ENCODE data around the gene GRM5. TPM values are rescaled to one million over a fixed set of nuclear protein-coding genes. Genes with fewer than 3 reads are reported as not detected.
"Not testable (repeated sequence)": the region's sequence is repeated elsewhere in the genome, so short reads cannot be mapped to it uniquely, and the experiment has no call there.

Gene GRM5
- total RNA-seq, 1 donor from 2014 or later = not detected

GRCh38 chr11:88886796-88887195 lies 179.0 kb downstream of the GRM5 start:
- intact Hi-C loops (cut with micrococcal nuclease) = no loop called here
- peak; percentile 8 for TF ChIP-seq CTCF (IDR thresholded peaks at IDR 0.05; ENCODE audit: borderline replicate concordance)
- H3K27ac ChIP-seq (replicated peaks) = no peak overlapping the region
- H3K4me1 ChIP-seq = no peaks in the 10 kb centered on the region
- H3K4me3 ChIP-seq = no peak overlapping the region
- H3K9me3 ChIP-seq (replicated peaks) = peaks cover 47% of the 10 kb centered on the region
- no peaks in the 10 kb centered on the region for H3K27me3 ChIP-seq (ENCODE audit: low read depth)
- no peaks in the 10 kb centered on the region for H3K36me3 ChIP-seq
- no peak for DNase-seq

- intact Hi-C loops (cut with micrococcal nuclease); H3K4me1 ChIP-seq; H3K4me3 ChIP-seq; H3K36me3 ChIP-seq; H3K27ac ChIP-seq (replicated peaks); DNase-seq; H3K27me3 ChIP-seq (ENCODE audit: low read depth): not testable (repeated sequence)
- H3K9me3 ChIP-seq (replicated peaks) = peaks cover 45% of the 10 kb centered on the region
Observed at GRCh38 chr11:88882800-88883199, 183.0 kb downstream of the GRM5 start.

GRCh38 chr11:88861618-88862017 lies 204.2 kb downstream of the GRM5 start:
- TF ChIP-seq CTCF (IDR thresholded peaks at IDR 0.05; ENCODE audit: borderline replicate concordance) = no peak
- intact Hi-C loops (cut with micrococcal nuclease) = no loop called here
- no peaks in the 10 kb centered on the region for H3K27me3 ChIP-seq (ENCODE audit: low read depth)
- no peak overlapping the region for H3K4me3 ChIP-seq
- no peaks in the 10 kb centered on the region for H3K9me3 ChIP-seq (replicated peaks)
- H3K27ac ChIP-seq (replicated peaks) = no peak overlapping the region
- no peaks in the 10 kb centered on the region for H3K4me1 ChIP-seq
- no peak for DNase-seq
- H3K36me3 ChIP-seq = no peaks in the 10 kb centered on the region

- DNase-seq; H3K9me3 ChIP-seq (replicated peaks); H3K36me3 ChIP-seq; H3K4me3 ChIP-seq; H3K27ac ChIP-seq (replicated peaks); H3K27me3 ChIP-seq (ENCODE audit: low read depth); intact Hi-C loops (cut with micrococcal nuclease); H3K4me1 ChIP-seq: not testable (repeated sequence)
Observed at GRCh38 chr11:88860431-88860830, 205.4 kb downstream of the GRM5 start.

- H3K4me1 ChIP-seq; H3K36me3 ChIP-seq; H3K27ac ChIP-seq (replicated peaks); intact Hi-C loops (cut with micrococcal nuclease); DNase-seq; H3K4me3 ChIP-seq; H3K27me3 ChIP-seq (ENCODE audit: low read depth); H3K9me3 ChIP-seq (replicated peaks): not testable (repeated sequence)
Observed at GRCh38 chr11:88853963-88854362, 211.8 kb downstream of the GRM5 start.

GRCh38 chr11:88851547-88851946 lies 214.2 kb downstream of the GRM5 start:
- H3K4me1 ChIP-seq; H3K36me3 ChIP-seq; DNase-seq; H3K27ac ChIP-seq (replicated peaks); H3K4me3 ChIP-seq; H3K9me3 ChIP-seq (replicated peaks); H3K27me3 ChIP-seq (ENCODE audit: low read depth); intact Hi-C loops (cut with micrococcal nuclease): not testable (repeated sequence)

- H3K27me3 ChIP-seq (ENCODE audit: low read depth); intact Hi-C loops (cut with micrococcal nuclease); H3K9me3 ChIP-seq (replicated peaks); H3K27ac ChIP-seq (replicated peaks); H3K4me1 ChIP-seq; H3K4me3 ChIP-seq; H3K36me3 ChIP-seq; DNase-seq: not testable (repeated sequence)
Observed at GRCh38 chr11:88849773-88850172, 216.0 kb downstream of the GRM5 start.

- H3K27me3 ChIP-seq (ENCODE audit: low read depth) = no peaks in the 10 kb centered on the region
- intact Hi-C loops (cut with micrococcal nuclease) = no loop called here
- no peak overlapping the region for H3K27ac ChIP-seq (replicated peaks)
- no peak for TF ChIP-seq CTCF (IDR thresholded peaks at IDR 0.05; ENCODE audit: borderline replicate concordance)
- H3K4me1 ChIP-seq = no peaks in the 10 kb centered on the region
- no peak overlapping the region for H3K4me3 ChIP-seq
- H3K9me3 ChIP-seq (replicated peaks) = no peaks in the 10 kb centered on the region
- H3K36me3 ChIP-seq = no peaks in the 10 kb centered on the region
- no peak for DNase-seq
Observed at GRCh38 chr11:88849368-88849767, 216.4 kb downstream of the GRM5 start.

GRCh38 chr11:88846266-88846665 lies 219.5 kb downstream of the GRM5 start:
- H3K27ac ChIP-seq (replicated peaks); intact Hi-C loops (cut with micrococcal nuclease); H3K9me3 ChIP-seq (replicated peaks); H3K4me3 ChIP-seq; DNase-seq; H3K4me1 ChIP-seq; H3K36me3 ChIP-seq; H3K27me3 ChIP-seq (ENCODE audit: low read depth): not testable (repeated sequence)

- H3K36me3 ChIP-seq; H3K27me3 ChIP-seq (ENCODE audit: low read depth); intact Hi-C loops (cut with micrococcal nuclease); H3K9me3 ChIP-seq (replicated peaks); H3K27ac ChIP-seq (replicated peaks); DNase-seq; H3K4me1 ChIP-seq; H3K4me3 ChIP-seq: not testable (repeated sequence)
Observed at GRCh38 chr11:88844941-88845340, 220.8 kb downstream of the GRM5 start.

- H3K4me1 ChIP-seq; intact Hi-C loops (cut with micrococcal nuclease); H3K36me3 ChIP-seq; DNase-seq; H3K27ac ChIP-seq (replicated peaks); H3K9me3 ChIP-seq (replicated peaks); H3K27me3 ChIP-seq (ENCODE audit: low read depth); H3K4me3 ChIP-seq: not testable (repeated sequence)
Observed at GRCh38 chr11:88843766-88844426, 221.9 kb downstream of the GRM5 start.
